SK-N-SH treated with all-trans-retinoic acid at 6 μM for 48 hours (cell line): ENCODE measurements around the gene NFKBIB.

Experiments
- OSR1 ChIP-seq: fragments of 250-450 bp; sonication (Bioruptor Pico); IDR thresholded peaks from 2 replicates; pipeline ENCODE4 v1.8.0; 2022; ENCODE audit warnings: moderate library complexity, mild to moderate bottlenecking, inconsistent platforms
- TCF4 ChIP-seq: fragments of 250-450 bp; sonication (Bioruptor Pico); IDR thresholded peaks from 2 replicates; pipeline ENCODE4 v1.8.0; 2021; ENCODE audit warnings: mild to moderate bottlenecking, moderate library complexity, borderline replicate concordance
- TOX ChIP-seq: fragments of 250-450 bp; sonication (Bioruptor Pico); IDR thresholded peaks from 2 replicates; pipeline ENCODE4 v1.8.0; 2021; ENCODE audit warnings: mild to moderate bottlenecking, moderate library complexity, borderline replicate concordance
- ZC3H10 ChIP-seq: fragments of 250-450 bp; sonication (Bioruptor Pico); IDR thresholded peaks from 2 replicates; pipeline ENCODE4 v1.5.1; 2021; ENCODE audit warnings: mild to moderate bottlenecking, moderate library complexity
- ZFP3 ChIP-seq: fragments of 250-450 bp; sonication (Bioruptor Pico); IDR thresholded peaks from 2 replicates; pipeline ENCODE4 v1.5.0; 2020; ENCODE audit warnings: mild to moderate bottlenecking, moderate library complexity
- ZFP30 ChIP-seq: fragments of 450-650 bp; formaldehyde crosslinking; IDR thresholded peaks from 2 replicates; pipeline ENCODE4 v1.5.0; 2022; ENCODE audit warnings: mild to moderate bottlenecking, moderate library complexity
- ZNF70 ChIP-seq: fragments of 450-650 bp; formaldehyde crosslinking; IDR thresholded peaks from 2 replicates; pipeline ENCODE4 v1.5.0; 2020; ENCODE audit warnings: mild to moderate bottlenecking, moderate library complexity
- ZNF8 ChIP-seq: fragments of 450-650 bp; formaldehyde crosslinking; IDR thresholded peaks from 2 replicates; pipeline ENCODE4 v1.5.0; 2020; ENCODE audit warnings: mild to moderate bottlenecking, moderate library complexity
- TF ChIP-seq, protein P1 (sequence below): fragments of 250-450 bp; sonication (Bioruptor Pico); IDR thresholded peaks from 2 replicates; pipeline ENCODE4 v1.8.0; 2020; ENCODE audit warnings: mild to moderate bottlenecking, moderate library complexity, borderline replicate concordance

DNA sequence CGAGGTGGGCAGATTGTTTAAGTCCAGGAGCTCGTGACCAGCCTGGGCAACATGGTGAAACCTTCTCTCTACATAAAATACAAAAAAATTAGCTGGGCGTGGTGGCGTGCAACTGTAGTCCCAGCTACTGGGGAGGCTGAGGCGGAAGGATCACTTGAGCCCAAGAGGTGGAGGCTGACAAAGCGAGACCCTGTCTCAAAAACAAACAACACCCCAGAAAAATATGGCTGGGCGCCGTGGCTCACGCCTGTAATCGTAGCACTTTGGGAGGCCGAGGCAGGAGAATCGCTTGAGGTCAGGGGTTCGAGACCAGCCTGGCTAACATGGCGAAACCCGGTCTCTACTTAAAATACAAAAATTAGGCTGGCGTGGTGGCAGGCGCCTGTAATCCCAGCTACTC lies 46.6 kb upstream of the NFKBIB start:
- TF ChIP-seq ZC3H10 (no peak), ZNF8 (CRISPR knock-in tag) (no peak), ZNF70 (CRISPR knock-in tag) (no peak), ZFP30 (CRISPR knock-in tag) (no peak), OSR1 (CRISPR knock-in tag) (no peak), TCF4 (CRISPR knock-in tag) (no peak), TOX (CRISPR knock-in tag) (no peak), ZFP3 (no peak)
- TF ChIP-seq, protein P1, sequence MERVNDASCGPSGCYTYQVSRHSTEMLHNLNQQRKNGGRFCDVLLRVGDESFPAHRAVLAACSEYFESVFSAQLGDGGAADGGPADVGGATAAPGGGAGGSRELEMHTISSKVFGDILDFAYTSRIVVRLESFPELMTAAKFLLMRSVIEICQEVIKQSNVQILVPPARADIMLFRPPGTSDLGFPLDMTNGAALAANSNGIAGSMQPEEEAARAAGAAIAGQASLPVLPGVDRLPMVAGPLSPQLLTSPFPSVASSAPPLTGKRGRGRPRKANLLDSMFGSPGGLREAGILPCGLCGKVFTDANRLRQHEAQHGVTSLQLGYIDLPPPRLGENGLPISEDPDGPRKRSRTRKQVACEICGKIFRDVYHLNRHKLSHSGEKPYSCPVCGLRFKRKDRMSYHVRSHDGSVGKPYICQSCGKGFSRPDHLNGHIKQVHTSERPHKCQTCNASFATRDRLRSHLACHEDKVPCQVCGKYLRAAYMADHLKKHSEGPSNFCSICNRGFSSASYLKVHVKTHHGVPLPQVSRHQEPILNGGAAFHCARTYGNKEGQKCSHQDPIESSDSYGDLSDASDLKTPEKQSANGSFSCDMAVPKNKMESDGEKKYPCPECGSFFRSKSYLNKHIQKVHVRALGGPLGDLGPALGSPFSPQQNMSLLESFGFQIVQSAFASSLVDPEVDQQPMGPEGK (CRISPR knock-in tag): no peak
